ENCODE data around the gene ALK.

Gene ALK

DNA sequence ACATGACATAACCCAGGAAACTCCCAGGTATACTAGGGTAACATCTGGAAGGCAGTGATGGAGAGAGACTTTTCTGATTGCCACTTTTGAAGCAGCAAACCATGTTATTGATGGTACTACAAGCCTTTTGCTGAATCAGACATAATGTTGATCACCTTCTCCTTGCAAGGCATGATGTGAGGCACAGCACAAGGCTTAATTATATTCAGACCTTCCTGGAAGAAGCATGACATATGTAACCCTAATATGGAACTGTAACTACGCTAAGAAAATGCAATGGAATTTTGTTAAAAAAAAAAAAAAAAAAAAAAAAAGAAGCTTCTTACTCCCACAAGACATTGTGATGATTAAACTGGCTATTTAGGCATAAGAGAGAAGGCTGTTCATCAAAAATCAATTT is 145.4 kb downstream of the ALK start:
- in situ Hi-C loops (cut with HindIII; ENCODE audit: low sequenced_read_pairs), result no loop called here
- DNase-seq (ENCODE audit: low read depth), result no peak
- H3K4me3 ChIP-seq (ENCODE audit: low read depth, low read length), result no peak overlapping the region
- TF ChIP-seq, protein P1, sequence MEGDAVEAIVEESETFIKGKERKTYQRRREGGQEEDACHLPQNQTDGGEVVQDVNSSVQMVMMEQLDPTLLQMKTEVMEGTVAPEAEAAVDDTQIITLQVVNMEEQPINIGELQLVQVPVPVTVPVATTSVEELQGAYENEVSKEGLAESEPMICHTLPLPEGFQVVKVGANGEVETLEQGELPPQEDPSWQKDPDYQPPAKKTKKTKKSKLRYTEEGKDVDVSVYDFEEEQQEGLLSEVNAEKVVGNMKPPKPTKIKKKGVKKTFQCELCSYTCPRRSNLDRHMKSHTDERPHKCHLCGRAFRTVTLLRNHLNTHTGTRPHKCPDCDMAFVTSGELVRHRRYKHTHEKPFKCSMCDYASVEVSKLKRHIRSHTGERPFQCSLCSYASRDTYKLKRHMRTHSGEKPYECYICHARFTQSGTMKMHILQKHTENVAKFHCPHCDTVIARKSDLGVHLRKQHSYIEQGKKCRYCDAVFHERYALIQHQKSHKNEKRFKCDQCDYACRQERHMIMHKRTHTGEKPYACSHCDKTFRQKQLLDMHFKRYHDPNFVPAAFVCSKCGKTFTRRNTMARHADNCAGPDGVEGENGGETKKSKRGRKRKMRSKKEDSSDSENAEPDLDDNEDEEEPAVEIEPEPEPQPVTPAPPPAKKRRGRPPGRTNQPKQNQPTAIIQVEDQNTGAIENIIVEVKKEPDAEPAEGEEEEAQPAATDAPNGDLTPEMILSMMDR (IDR thresholded peaks at IDR 0.05; ENCODE audit: low read depth, low read length, missing control alignments), result no peak

DNA sequence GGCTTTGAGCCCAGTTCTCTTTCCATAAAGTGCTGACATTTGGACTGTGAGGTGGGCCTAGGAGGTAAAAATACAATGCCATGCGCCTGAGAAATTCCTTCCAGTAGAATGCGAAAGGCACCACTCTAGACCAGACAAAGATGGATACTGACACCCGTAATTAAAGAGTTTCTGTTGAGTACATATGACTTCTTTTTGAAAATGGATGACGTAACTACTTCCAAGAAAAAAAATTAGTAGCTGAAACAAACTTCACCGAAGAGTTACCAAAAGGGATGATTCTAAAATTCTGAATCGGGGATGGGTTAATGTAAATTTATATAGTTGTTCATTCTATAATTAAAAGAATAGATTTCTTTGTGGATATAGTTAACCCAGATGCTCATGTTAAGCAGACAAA is 146.8 kb downstream of the ALK start:
- in situ Hi-C loops (cut with HindIII; ENCODE audit: low sequenced_read_pairs), result no loop called here
- DNase-seq (ENCODE audit: low read depth), result no peak
- TF ChIP-seq, protein P1 (IDR thresholded peaks at IDR 0.05; ENCODE audit: low read depth, low read length, missing control alignments), result no peak
- no peak overlapping the region for H3K4me3 ChIP-seq (ENCODE audit: low read depth, low read length)

DNA sequence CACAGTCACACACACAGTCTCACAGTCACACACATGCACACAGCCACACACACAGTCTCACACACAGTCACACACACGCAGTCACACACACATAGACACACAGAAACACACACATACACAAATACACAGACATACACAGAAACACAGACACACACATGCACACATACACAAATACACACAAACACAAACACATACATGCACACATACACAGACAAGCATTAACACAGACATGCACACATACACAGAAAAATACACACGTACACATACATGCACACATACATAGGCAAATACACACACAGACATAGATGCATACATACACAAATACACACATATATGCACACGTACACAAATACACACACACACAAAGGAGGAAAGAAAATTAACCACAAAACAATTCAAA is 150.5 kb downstream of the ALK start:
- TF ChIP-seq, protein P1 (IDR thresholded peaks at IDR 0.05; ENCODE audit: low read depth, low read length, missing control alignments), result no peak
- in situ Hi-C loops (cut with HindIII; ENCODE audit: low sequenced_read_pairs), result no loop called here
- H3K4me3 ChIP-seq (ENCODE audit: low read depth, low read length), result no peak overlapping the region
- DNase-seq (ENCODE audit: low read depth), result no peak

DNA sequence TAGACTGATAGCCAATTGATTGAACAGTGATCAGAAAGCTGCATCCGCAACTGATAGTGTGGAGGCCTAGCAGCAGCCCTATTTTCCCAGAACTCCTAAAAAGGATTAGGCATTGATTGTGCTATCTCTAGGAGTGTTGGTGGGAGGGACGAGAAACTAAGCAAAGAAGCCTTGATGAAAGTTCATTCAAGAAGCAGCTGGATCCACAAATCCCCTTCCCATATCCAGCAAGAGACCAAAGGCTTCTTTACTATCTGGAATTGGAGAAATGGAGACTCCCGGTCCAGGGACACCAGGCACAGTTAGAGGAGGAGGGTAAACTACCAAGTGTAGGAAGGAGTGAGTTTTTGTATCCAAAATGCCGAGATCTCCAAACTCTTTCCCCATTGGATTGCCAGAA is 151.5 kb downstream of the ALK start:
- H3K4me3 ChIP-seq (ENCODE audit: low read depth, low read length), result no peak overlapping the region
- in situ Hi-C loops (cut with HindIII; ENCODE audit: low sequenced_read_pairs), result no loop called here
- TF ChIP-seq, protein P1 (IDR thresholded peaks at IDR 0.05; ENCODE audit: low read depth, low read length, missing control alignments), result no peak
- no peak for DNase-seq (ENCODE audit: low read depth)

DNA sequence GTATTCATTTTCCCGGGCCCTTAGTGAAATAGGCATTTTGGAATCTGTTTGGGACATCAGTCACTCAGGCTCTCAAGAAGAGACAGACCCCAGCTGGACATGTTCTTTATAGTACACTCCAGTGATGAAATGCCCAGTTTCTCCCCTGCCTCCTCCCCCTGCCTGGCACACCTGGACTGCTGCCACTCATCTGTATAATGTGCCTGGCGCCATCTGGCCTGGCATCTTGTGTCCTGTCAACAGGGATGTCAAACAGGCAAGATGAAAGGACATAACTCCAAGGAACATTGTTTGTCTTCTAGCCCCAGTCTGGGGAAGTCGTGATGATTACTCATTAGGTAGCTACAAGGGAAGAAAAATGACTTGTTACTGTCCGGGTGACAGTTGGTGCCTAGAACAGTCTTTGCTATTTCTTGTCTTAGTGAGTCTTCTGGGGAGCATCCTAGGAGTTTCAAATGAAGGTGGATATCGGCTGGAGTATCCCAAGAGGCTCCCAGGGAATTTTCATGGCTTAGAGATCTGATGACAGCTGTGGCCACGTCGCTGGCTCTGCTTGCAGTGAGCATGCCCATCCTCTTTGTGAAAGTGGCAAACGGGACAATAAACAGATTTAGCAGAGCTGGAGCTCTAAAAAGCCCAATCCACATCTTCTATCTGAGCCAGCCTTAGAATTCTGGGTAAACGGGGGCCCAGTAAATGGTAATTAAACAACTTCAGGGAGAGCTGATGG is 153.6 kb downstream of the ALK start:
- no peak overlapping the region for H3K4me3 ChIP-seq (ENCODE audit: low read depth, low read length)
- TF ChIP-seq, protein P1 (IDR thresholded peaks at IDR 0.05; ENCODE audit: low read depth, low read length, missing control alignments), result no peak
- no peak for DNase-seq (ENCODE audit: low read depth)
- in situ Hi-C loops (cut with HindIII; ENCODE audit: low sequenced_read_pairs), result no loop called here

DNA sequence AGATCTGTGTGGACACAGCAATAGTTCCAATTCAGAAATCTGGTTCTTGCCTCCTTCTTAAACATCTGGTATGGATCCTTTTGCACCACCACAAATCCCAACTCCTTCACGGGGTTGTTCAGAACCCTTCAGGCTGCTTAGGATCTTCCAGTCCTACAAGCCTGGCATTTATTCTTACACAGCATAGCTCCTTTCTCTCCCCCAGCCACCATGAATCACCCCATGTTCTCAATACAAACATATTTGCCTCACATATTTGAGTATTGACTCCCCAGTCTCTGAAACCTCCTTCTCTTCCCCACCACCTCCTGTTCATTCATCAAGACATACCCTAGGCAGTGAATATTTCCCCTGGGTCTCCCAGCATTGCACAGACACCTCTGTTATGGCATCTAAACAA is 155.2 kb downstream of the ALK start:
- DNase-seq (ENCODE audit: low read depth), result no peak
- in situ Hi-C loops (cut with HindIII; ENCODE audit: low sequenced_read_pairs), result no loop called here
- no peak overlapping the region for H3K4me3 ChIP-seq (ENCODE audit: low read depth, low read length)
- TF ChIP-seq, protein P1 (IDR thresholded peaks at IDR 0.05; ENCODE audit: low read depth, low read length, missing control alignments), result no peak

All from astrocyte of the cerebellum (primary cell).